K562 (cell line): ENCODE data around the gene FAM117A. TPM values are rescaled to one million over a fixed set of nuclear protein-coding genes. Genes with fewer than 3 reads are reported as not detected.
A peak's percentile ranks its signal among the peaks of the same experiment; 100 is the strongest.

ENCODE experiments used
- ARID1B ChIP-seq: fragments of 450-650 bp; IDR thresholded peaks from 2 replicates; pipeline ENCODE4 v1.6.1; 2016; ENCODE audit warnings: antibody characterized with exemption, mild to moderate bottlenecking, inconsistent platforms
- ARID3B ChIP-seq: fragments of 250-450 bp; sonication (Bioruptor Pico); IDR thresholded peaks from 2 replicates; pipeline ENCODE4 v1.4.0; 2020; ENCODE audit warnings: borderline replicate concordance
- ARNT ChIP-seq, 2 experiments: fragments of 450-650 bp; IDR thresholded peaks; 2 replicates each; pipeline ENCODE4 v1.6.1; 2016; ENCODE audit warnings: mild to moderate bottlenecking in 1 of 2
- ASH1L ChIP-seq: fragments of 450-650 bp; IDR thresholded peaks from 2 replicates; pipeline ENCODE4 v1.6.1; 2018; ENCODE audit warnings: borderline replicate concordance, mild to moderate bottlenecking, low read depth; ENCODE audit not compliant: partially characterized antibody
- ATF2 ChIP-seq: sonication (generic); formaldehyde crosslinking; IDR thresholded peaks from 2 replicates; pipeline ENCODE4 v1.8.1; 2022; ENCODE audit warnings: missing genetic modification reagents
- CCNT2 ChIP-seq: IDR thresholded peaks from 2 replicates; pipeline ENCODE4 v1.6.1; 2011; ENCODE audit warnings: borderline replicate concordance, low read depth, mild to moderate bottlenecking, moderate library complexity, mixed read lengths, low read length; ENCODE audit not compliant: insufficient read length; ENCODE audit errors: extremely low read depth
- EGR1 ChIP-seq: fragments of 450-650 bp; conservative IDR thresholded peaks from 2 replicates; pipeline ENCODE4 v1.6.1; 2017; ENCODE audit warnings: mild to moderate bottlenecking
- MCM2 ChIP-seq: fragments of 450-650 bp; IDR thresholded peaks from 2 replicates; pipeline ENCODE4 v1.6.1; 2017; ENCODE audit warnings: low read depth, mild to moderate bottlenecking
- MGA ChIP-seq: fragments of 450-650 bp; IDR thresholded peaks from 2 replicates; pipeline ENCODE4 v1.6.1; 2016; ENCODE audit warnings: mild to moderate bottlenecking, moderate library complexity
- MTA1 ChIP-seq: fragments of 450-650 bp; IDR thresholded peaks from 2 replicates; pipeline ENCODE4 v1.6.1; 2017; ENCODE audit warnings: borderline replicate concordance
- TRIM24 ChIP-seq, 2 experiments: fragments of 450-650 bp; IDR thresholded peaks; 2 replicates each; pipeline ENCODE4 v1.6.1; 2016
- ZNF217 ChIP-seq: sonication (generic); formaldehyde crosslinking; IDR thresholded peaks from 2 replicates; pipeline ENCODE4 v1.8.0; 2022; ENCODE audit warnings: mild to moderate bottlenecking, missing genetic modification reagents
- ZNF316 ChIP-seq: fragments of 450-650 bp; IDR thresholded peaks from 2 replicates; pipeline ENCODE4 v1.6.1; 2016
- ZNF354B ChIP-seq: fragments of 250-450 bp; sonication (Bioruptor Pico); IDR thresholded peaks from 2 replicates; pipeline ENCODE4 v1.4.0; 2020
- polyA plus RNA-seq, 8 experiments: library from polyadenylated mRNA; depleted of rRNA in 4 of 8; stranded (reverse) in 5 of 8; unstranded in 3 of 8; fragments of >200 nt; fragmentation: Nextera tagmentation in 2 of 8; fragmentation: Illumina TruSeq in 1 of 8; extraction: Ambion mirVana in 2 of 8; extraction: Trizol in 1 of 8; gene quantifications; 2 replicates each; pipeline versions ENCODE4 v1.2.1 to v1.2.3, GENCODE V29; 2011 to 2014; ENCODE audit warnings: inconsistent platforms in 1 of 8, missing spikeins in 1 of 8
- total RNA-seq, 7 experiments: library from RNA; depleted of rRNA in 6 of 7; stranded (reverse); fragments of >200 nt in 6 of 7; fragmentation: Illumina TruSeq in 2 of 7; extraction: Trizol in 2 of 7; gene quantifications; 2 replicates each; pipeline versions ENCODE4 v1.2.1 to v1.2.3, GENCODE V29; 2011 to 2021; ENCODE audit warnings: low replicate concordance in 1 of 7

Gene FAM117A
- total and polyA plus RNA-seq, 9 of the 15 experiments (the other 6 are each of a cell fraction or from before 2014, with no cell fraction given) = 3.1 to 79.7 (median 36.6) TPM

GRCh38 chr17:49766918-49767530, 3.1 kb upstream of the FAM117A start (continued):
- TF ChIP-seq MGA = no peak
- peak; percentile 39 for TF ChIP-seq ZNF316
- TF ChIP-seq MTA1 = no peak
- TF ChIP-seq ZNF354B = no peak
- TF ChIP-seq ASH1L = no peak
- TF ChIP-seq ATF2 (CRISPR knock-in tag) = no peak
- TF ChIP-seq ZNF217 (CRISPR knock-in tag) = no peak
- TF ChIP-seq TRIM24 (IDR thresholded peaks at IDR 0.05) = no peak
- TF ChIP-seq EGR1 = no peak
- no peak for TF ChIP-seq CCNT2
- TF ChIP-seq ARID1B = peak; percentile 72
- TF ChIP-seq ARID3B (CRISPR knock-in tag) = no peak
- no peak for TF ChIP-seq ARNT (IDR thresholded peaks at IDR 0.05)
- no peak for TF ChIP-seq MCM2
